ENCODE results near the gene DTHD1. TPM values are rescaled to one million over a fixed set of nuclear protein-coding genes. Genes with fewer than 3 reads are reported as not detected.

Gene DTHD1
- total RNA-seq, 1 donor from 2014 or later: not detected

- no peak overlapping the region for H3K4me3 ChIP-seq (ENCODE audit: insufficient read depth, low read depth, low read length)
- H3K27me3 ChIP-seq (ENCODE audit: insufficient read depth, low read length): no peaks in the 10 kb centered on the region
- H3K4me1 ChIP-seq (ENCODE audit: insufficient read depth, low read length): no peaks in the 10 kb centered on the region
- Mint-ChIP-seq H3K27me3 (ENCODE audit: low read depth, unreplicated experiment) (no peaks in the 10 kb centered on the region), H3K9me3 (ENCODE audit: unreplicated experiment) (peaks cover 3% of the 10 kb centered on the region), H3K36me3 (ENCODE audit: low read depth, unreplicated experiment) (no peaks in the 10 kb centered on the region), H3K4me1 (ENCODE audit: low read depth, unreplicated experiment) (no peaks in the 10 kb centered on the region), H3K4me3 (ENCODE audit: unreplicated experiment) (no peak overlapping the region), H3K27ac (ENCODE audit: unreplicated experiment) (no peak overlapping the region)
- H3K79me2 ChIP-seq (ENCODE audit: insufficient read depth, low read length): no peaks in the 10 kb centered on the region
- FAIRE-seq: no peak
- TF ChIP-seq, protein P1, sequence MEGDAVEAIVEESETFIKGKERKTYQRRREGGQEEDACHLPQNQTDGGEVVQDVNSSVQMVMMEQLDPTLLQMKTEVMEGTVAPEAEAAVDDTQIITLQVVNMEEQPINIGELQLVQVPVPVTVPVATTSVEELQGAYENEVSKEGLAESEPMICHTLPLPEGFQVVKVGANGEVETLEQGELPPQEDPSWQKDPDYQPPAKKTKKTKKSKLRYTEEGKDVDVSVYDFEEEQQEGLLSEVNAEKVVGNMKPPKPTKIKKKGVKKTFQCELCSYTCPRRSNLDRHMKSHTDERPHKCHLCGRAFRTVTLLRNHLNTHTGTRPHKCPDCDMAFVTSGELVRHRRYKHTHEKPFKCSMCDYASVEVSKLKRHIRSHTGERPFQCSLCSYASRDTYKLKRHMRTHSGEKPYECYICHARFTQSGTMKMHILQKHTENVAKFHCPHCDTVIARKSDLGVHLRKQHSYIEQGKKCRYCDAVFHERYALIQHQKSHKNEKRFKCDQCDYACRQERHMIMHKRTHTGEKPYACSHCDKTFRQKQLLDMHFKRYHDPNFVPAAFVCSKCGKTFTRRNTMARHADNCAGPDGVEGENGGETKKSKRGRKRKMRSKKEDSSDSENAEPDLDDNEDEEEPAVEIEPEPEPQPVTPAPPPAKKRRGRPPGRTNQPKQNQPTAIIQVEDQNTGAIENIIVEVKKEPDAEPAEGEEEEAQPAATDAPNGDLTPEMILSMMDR (IDR thresholded peaks at IDR 0.05; ENCODE audit: insufficient read depth, low read depth, low read length): no peak
- no peak for TF ChIP-seq EZH2 (IDR thresholded peaks at IDR 0.05; ENCODE audit: insufficient read depth, low read length)
- no peak overlapping the region for H3K27ac ChIP-seq (ENCODE audit: low read depth, low read length)
- no peaks in the 10 kb centered on the region for H3K36me3 ChIP-seq (ENCODE audit: insufficient read depth, low read length)
- H3K9me3 ChIP-seq (ENCODE audit: insufficient read depth, low read depth, low read length): no peaks in the 10 kb centered on the region
- no peak overlapping the region for H2AFZ ChIP-seq (ENCODE audit: low read depth, low read length)
- DNase-seq (ENCODE audit: low read depth): no peak
- H4K20me1 ChIP-seq (ENCODE audit: insufficient read depth, low read length): no peaks in the 10 kb centered on the region
- no peak overlapping the region for H3K9ac ChIP-seq (ENCODE audit: low read length)
- H3K4me2 ChIP-seq (ENCODE audit: low read length): no peak overlapping the region
Observed at GRCh38 chr4:36310216-36310615, 28.8 kb downstream of the DTHD1 start.

DNA sequence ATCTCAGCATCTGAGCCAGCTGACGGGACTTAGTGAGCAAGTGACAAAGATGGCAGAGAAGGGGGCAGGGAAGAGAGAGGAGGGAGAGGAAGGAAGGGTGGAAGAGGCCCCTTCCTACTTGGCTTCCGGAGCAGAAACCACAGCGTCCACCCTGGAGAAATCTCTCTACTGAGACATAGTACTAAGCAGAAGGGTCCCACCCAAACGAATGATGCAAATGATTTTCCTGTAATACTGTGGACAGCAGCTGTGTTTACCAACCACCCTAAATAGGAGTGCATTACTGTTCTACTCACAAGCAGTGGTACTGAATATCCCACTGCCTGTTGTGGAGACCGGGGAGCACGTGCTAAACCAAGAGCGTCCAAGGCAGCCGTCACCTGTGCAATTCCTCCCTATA, 29.4 kb downstream of the DTHD1 start:
- no peaks in the 10 kb centered on the region for H3K27me3 ChIP-seq (ENCODE audit: insufficient read depth, low read length)
- H2AFZ ChIP-seq (ENCODE audit: low read depth, low read length): no peak overlapping the region
- H3K36me3 Mint-ChIP-seq (ENCODE audit: low read depth, unreplicated experiment): no peaks in the 10 kb centered on the region
- H3K9ac ChIP-seq (ENCODE audit: low read length): no peak overlapping the region
- H3K79me2 ChIP-seq (ENCODE audit: insufficient read depth, low read length): no peaks in the 10 kb centered on the region
- H3K27me3 Mint-ChIP-seq (ENCODE audit: low read depth, unreplicated experiment): no peaks in the 10 kb centered on the region
- no peaks in the 10 kb centered on the region for H3K36me3 ChIP-seq (ENCODE audit: insufficient read depth, low read length)
- H3K4me3 ChIP-seq (ENCODE audit: insufficient read depth, low read depth, low read length): no peak overlapping the region
- peaks cover 3% of the 10 kb centered on the region for H3K9me3 Mint-ChIP-seq (ENCODE audit: unreplicated experiment)
- DNase-seq (ENCODE audit: low read depth) (no peak), FAIRE-seq (no peak)
- H3K4me2 ChIP-seq (ENCODE audit: low read length): no peak overlapping the region
- no peak overlapping the region for H3K27ac Mint-ChIP-seq (ENCODE audit: unreplicated experiment)
- H3K9me3 ChIP-seq (ENCODE audit: insufficient read depth, low read depth, low read length): no peaks in the 10 kb centered on the region
- no peaks in the 10 kb centered on the region for H3K4me1 Mint-ChIP-seq (ENCODE audit: low read depth, unreplicated experiment)
- TF ChIP-seq, protein P1 (IDR thresholded peaks at IDR 0.05; ENCODE audit: insufficient read depth, low read depth, low read length): no peak
- no peak for TF ChIP-seq EZH2 (IDR thresholded peaks at IDR 0.05; ENCODE audit: insufficient read depth, low read length)
- H3K4me3 Mint-ChIP-seq (ENCODE audit: unreplicated experiment): no peak overlapping the region
- H3K4me1 ChIP-seq (ENCODE audit: insufficient read depth, low read length): no peaks in the 10 kb centered on the region
- H4K20me1 ChIP-seq (ENCODE audit: insufficient read depth, low read length): no peaks in the 10 kb centered on the region
- no peak overlapping the region for H3K27ac ChIP-seq (ENCODE audit: low read depth, low read length)

GRCh38 chr4:36312511-36312910, 31.1 kb downstream of the DTHD1 start:
- no peaks in the 10 kb centered on the region for H4K20me1 ChIP-seq (ENCODE audit: insufficient read depth, low read length)
- H3K27ac Mint-ChIP-seq (ENCODE audit: unreplicated experiment): no peak overlapping the region
- no peak overlapping the region for H3K4me2 ChIP-seq (ENCODE audit: low read length)
- H2AFZ ChIP-seq (ENCODE audit: low read depth, low read length): no peak overlapping the region
- DNase-seq (ENCODE audit: low read depth) (no peak), FAIRE-seq (no peak)
- TF ChIP-seq EZH2 (IDR thresholded peaks at IDR 0.05; ENCODE audit: insufficient read depth, low read length): no peak
- TF ChIP-seq, protein P1 (IDR thresholded peaks at IDR 0.05; ENCODE audit: insufficient read depth, low read depth, low read length): no peak
- H3K9me3 Mint-ChIP-seq (ENCODE audit: unreplicated experiment): no peaks in the 10 kb centered on the region
- H3K36me3 Mint-ChIP-seq (ENCODE audit: low read depth, unreplicated experiment): no peaks in the 10 kb centered on the region
- H3K79me2 ChIP-seq (ENCODE audit: insufficient read depth, low read length): no peaks in the 10 kb centered on the region
- no peak overlapping the region for H3K4me3 Mint-ChIP-seq (ENCODE audit: unreplicated experiment)
- no peak overlapping the region for H3K9ac ChIP-seq (ENCODE audit: low read length)
- no peaks in the 10 kb centered on the region for H3K27me3 Mint-ChIP-seq (ENCODE audit: low read depth, unreplicated experiment)
- H3K4me3 ChIP-seq (ENCODE audit: insufficient read depth, low read depth, low read length): no peak overlapping the region
- no peaks in the 10 kb centered on the region for H3K9me3 ChIP-seq (ENCODE audit: insufficient read depth, low read depth, low read length)
- H3K27me3 ChIP-seq (ENCODE audit: insufficient read depth, low read length): no peaks in the 10 kb centered on the region
- H3K4me1 ChIP-seq (ENCODE audit: insufficient read depth, low read length): no peaks in the 10 kb centered on the region
- no peaks in the 10 kb centered on the region for H3K4me1 Mint-ChIP-seq (ENCODE audit: low read depth, unreplicated experiment)
- H3K36me3 ChIP-seq (ENCODE audit: insufficient read depth, low read length): no peaks in the 10 kb centered on the region
- no peak overlapping the region for H3K27ac ChIP-seq (ENCODE audit: low read depth, low read length)

Data from astrocyte (in vitro differentiated cells and primary cell).